ENCODE data around the gene SLC22A23.

The SLC22A23 gene

GRCh38 chr6:3361312-3362037 is 95.4 kb downstream of the SLC22A23 start:
- DNase-seq (ENCODE audit: extremely low read depth, low read depth) = no peak
- H3K4me3 ChIP-seq (replicated peaks; ENCODE audit: low read depth, low read length) = no peak overlapping the region
- TF ChIP-seq, protein P1, sequence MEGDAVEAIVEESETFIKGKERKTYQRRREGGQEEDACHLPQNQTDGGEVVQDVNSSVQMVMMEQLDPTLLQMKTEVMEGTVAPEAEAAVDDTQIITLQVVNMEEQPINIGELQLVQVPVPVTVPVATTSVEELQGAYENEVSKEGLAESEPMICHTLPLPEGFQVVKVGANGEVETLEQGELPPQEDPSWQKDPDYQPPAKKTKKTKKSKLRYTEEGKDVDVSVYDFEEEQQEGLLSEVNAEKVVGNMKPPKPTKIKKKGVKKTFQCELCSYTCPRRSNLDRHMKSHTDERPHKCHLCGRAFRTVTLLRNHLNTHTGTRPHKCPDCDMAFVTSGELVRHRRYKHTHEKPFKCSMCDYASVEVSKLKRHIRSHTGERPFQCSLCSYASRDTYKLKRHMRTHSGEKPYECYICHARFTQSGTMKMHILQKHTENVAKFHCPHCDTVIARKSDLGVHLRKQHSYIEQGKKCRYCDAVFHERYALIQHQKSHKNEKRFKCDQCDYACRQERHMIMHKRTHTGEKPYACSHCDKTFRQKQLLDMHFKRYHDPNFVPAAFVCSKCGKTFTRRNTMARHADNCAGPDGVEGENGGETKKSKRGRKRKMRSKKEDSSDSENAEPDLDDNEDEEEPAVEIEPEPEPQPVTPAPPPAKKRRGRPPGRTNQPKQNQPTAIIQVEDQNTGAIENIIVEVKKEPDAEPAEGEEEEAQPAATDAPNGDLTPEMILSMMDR (IDR thresholded peaks at IDR 0.05; ENCODE audit: low read depth, low read length, missing control alignments) = no peak

GRCh38 chr6:3360727-3361045 is 96.2 kb downstream of the SLC22A23 start:
- no peak for DNase-seq (ENCODE audit: extremely low read depth, low read depth)
- TF ChIP-seq, protein P1 (IDR thresholded peaks at IDR 0.05; ENCODE audit: low read depth, low read length, missing control alignments) = no peak
- no peak overlapping the region for H3K4me3 ChIP-seq (replicated peaks; ENCODE audit: low read depth, low read length)

GRCh38 chr6:3359973-3360726 is 96.7 kb downstream of the SLC22A23 start:
- no peak for DNase-seq (ENCODE audit: extremely low read depth, low read depth)
- TF ChIP-seq, protein P1 (IDR thresholded peaks at IDR 0.05; ENCODE audit: low read depth, low read length, missing control alignments) = no peak
- no peak overlapping the region for H3K4me3 ChIP-seq (replicated peaks; ENCODE audit: low read depth, low read length)

GRCh38 chr6:3359101-3359752 is 97.6 kb downstream of the SLC22A23 start:
- TF ChIP-seq, protein P1 (IDR thresholded peaks at IDR 0.05; ENCODE audit: low read depth, low read length, missing control alignments) = no peak
- no peak for DNase-seq (ENCODE audit: extremely low read depth, low read depth)

DNA sequence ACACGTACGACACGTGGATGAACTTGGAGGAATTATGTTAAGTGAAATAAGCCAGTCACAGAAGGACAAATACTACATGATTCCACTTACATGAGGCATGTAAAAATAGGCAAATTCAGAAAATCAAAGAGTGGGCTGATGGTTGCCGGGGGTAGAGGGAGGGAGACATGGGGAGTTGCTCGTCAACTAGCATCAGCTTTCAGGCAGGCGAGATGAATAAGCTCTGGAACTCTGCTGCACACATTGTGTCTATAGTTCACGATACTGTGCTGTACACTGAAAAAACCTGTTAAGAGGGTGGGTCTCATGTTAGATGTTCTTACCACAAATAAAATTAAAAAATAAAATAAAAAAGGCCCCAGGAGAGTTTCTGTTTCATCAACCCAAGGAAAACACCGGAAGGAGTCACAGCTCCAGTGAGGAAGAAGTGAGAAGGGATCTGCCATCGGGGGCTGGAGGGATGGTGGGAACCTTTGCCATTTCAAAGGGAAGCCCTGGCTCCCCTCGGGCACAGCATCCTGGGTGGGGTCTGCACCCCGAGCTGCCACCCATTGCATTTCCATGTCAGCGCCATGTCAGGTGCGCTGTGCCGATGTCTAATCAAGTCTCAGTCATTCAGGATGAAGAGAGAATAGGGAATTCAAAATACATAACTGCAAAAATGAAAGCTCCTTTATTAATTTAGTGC is 98.3 kb downstream of the SLC22A23 start:
- TF ChIP-seq, protein P1 (IDR thresholded peaks at IDR 0.05; ENCODE audit: low read depth, low read length, missing control alignments) = no peak
- no peak for DNase-seq (ENCODE audit: extremely low read depth, low read depth)
- H3K4me3 ChIP-seq (replicated peaks; ENCODE audit: low read depth, low read length) = no peak overlapping the region

More at GRCh38 chr6:3359101-3359752, 97.6 kb downstream of the SLC22A23 start:
- no peak overlapping the region for H3K4me3 ChIP-seq (replicated peaks; ENCODE audit: low read depth, low read length)

GRCh38 chr6:3357678-3358077 is 99.2 kb downstream of the SLC22A23 start:
- TF ChIP-seq, protein P1 (IDR thresholded peaks at IDR 0.05; ENCODE audit: low read depth, low read length, missing control alignments) = no peak
- H3K4me3 ChIP-seq (replicated peaks; ENCODE audit: low read depth, low read length) = no peak overlapping the region
- DNase-seq (ENCODE audit: extremely low read depth, low read depth) = no peak

All from HFF-Myc (cell line).